HEK293T (cell line): ENCODE measurements around the gene MORN5.

Experiments used
- CTCF ChIA-PET: fragments of 350-600 bp; formaldehyde crosslinking; extraction: SDS; loops from one replicate; lab custom pipeline; 2021; ENCODE audit warnings: antibody characterized with exemption, inconsistent platforms; lab: Yijun Ruan, JAX
- POLR2A ChIA-PET: fragments of 350-600 bp; formaldehyde crosslinking; extraction: SDS; loops from one replicate; lab custom pipeline; 2020; ENCODE audit warnings: antibody characterized with exemption, inconsistent platforms; lab: Yijun Ruan, JAX
- DNase-seq: peaks from one replicate; pipeline ENCODE4 v3.0.0; 2012; ENCODE audit warnings: mixed read lengths; ENCODE audit errors: extremely low spot score
- ARNT ChIP-seq: fragments of 450-650 bp; IDR thresholded peaks from 2 replicates; pipeline ENCODE4 v1.6.1; 2017; ENCODE audit warnings: mild to moderate bottlenecking
- BHLHE40 ChIP-seq: fragments of 450-650 bp; IDR thresholded peaks from 2 replicates; pipeline ENCODE4 v1.6.1; 2016; ENCODE audit warnings: mild to moderate bottlenecking, moderate library complexity, borderline replicate concordance
- CTBP1 ChIP-seq: fragments of 450-650 bp; IDR thresholded peaks from 2 replicates; pipeline ENCODE4 v1.6.1; 2016; ENCODE audit warnings: borderline replicate concordance
- ELF4 ChIP-seq: fragments of 450-650 bp; IDR thresholded peaks from 2 replicates; pipeline ENCODE4 v1.6.1; 2017; ENCODE audit warnings: antibody characterized with exemption
- FOXA1 ChIP-seq: fragments of 450-650 bp; IDR thresholded peaks from 2 replicates; pipeline ENCODE4 v1.6.1; 2016; ENCODE audit warnings: mild to moderate bottlenecking
- FOXK2 ChIP-seq: fragments of 450-650 bp; IDR thresholded peaks from 2 replicates; pipeline ENCODE4 v1.6.1; 2016; ENCODE audit warnings: mild to moderate bottlenecking
- FOXM1 ChIP-seq: fragments of 450-650 bp; IDR thresholded peaks from 2 replicates; pipeline ENCODE4 v1.6.1; 2017; ENCODE audit warnings: mild to moderate bottlenecking, borderline replicate concordance
- HDGF ChIP-seq: fragments of 450-650 bp; IDR thresholded peaks from 2 replicates; pipeline ENCODE4 v1.6.1; 2017; ENCODE audit warnings: antibody characterized with exemption, borderline replicate concordance
- L3MBTL2 ChIP-seq: fragments of 450-650 bp; conservative IDR thresholded peaks from 2 replicates; pipeline ENCODE4 v1.6.1; 2016; ENCODE audit warnings: mild to moderate bottlenecking
- LEF1 ChIP-seq: fragments of 450-650 bp; IDR thresholded peaks from 2 replicates; pipeline ENCODE4 v1.6.1; 2017; ENCODE audit warnings: mild to moderate bottlenecking, borderline replicate concordance
- NFRKB ChIP-seq: fragments of 450-650 bp; IDR thresholded peaks from 2 replicates; pipeline ENCODE4 v1.6.1; 2016; ENCODE audit warnings: mild to moderate bottlenecking, moderate library complexity
- SP1 ChIP-seq: fragments of 450-650 bp; IDR thresholded peaks from 2 replicates; pipeline ENCODE4 v1.6.1; 2017
- SUZ12 ChIP-seq: fragments of 450-650 bp; IDR thresholded peaks from 2 replicates; pipeline ENCODE4 v1.6.1; 2016; ENCODE audit warnings: mild to moderate bottlenecking
- TARDBP ChIP-seq: fragments of 450-650 bp; IDR thresholded peaks from 2 replicates; pipeline ENCODE4 v1.6.1; 2016
- ZNF384 ChIP-seq: fragments of 450-650 bp; IDR thresholded peaks from 2 replicates; pipeline ENCODE4 v1.6.1; 2016
- TF ChIP-seq, protein P1 (sequence below): fragments of 450-650 bp; IDR thresholded peaks from 2 replicates; pipeline ENCODE4 v1.6.1; 2016

Gene MORN5

DNA sequence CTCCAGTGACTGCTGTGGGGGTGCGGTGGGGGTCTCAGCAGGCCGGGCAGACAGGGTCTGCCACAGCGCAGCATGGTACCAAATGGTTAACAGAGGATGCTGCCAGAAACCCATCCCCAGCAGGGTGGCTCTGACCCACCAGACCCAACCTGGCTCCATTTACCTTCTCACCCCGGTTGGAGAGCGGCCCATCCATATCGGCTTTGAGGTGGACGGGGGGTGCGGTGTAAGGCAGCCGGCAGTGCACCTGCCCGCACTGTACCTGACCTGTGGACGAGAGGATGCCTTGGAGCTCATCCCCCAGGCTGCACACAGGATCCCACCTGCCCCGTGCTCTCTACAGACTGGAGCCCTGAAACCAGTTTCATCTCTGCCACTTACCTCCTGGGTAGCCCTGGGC lies 49.7 kb downstream of the MORN5 start:
- no peak for DNase-seq
- POLR2A ChIA-PET, result no interaction called here
- CTCF ChIA-PET, result no interaction called here
- TF ChIP-seq SP1, result no peak
- TF ChIP-seq FOXK2, result no peak
- TF ChIP-seq L3MBTL2, result no peak
- no peak for TF ChIP-seq FOXM1
- no peak for TF ChIP-seq FOXA1

DNA sequence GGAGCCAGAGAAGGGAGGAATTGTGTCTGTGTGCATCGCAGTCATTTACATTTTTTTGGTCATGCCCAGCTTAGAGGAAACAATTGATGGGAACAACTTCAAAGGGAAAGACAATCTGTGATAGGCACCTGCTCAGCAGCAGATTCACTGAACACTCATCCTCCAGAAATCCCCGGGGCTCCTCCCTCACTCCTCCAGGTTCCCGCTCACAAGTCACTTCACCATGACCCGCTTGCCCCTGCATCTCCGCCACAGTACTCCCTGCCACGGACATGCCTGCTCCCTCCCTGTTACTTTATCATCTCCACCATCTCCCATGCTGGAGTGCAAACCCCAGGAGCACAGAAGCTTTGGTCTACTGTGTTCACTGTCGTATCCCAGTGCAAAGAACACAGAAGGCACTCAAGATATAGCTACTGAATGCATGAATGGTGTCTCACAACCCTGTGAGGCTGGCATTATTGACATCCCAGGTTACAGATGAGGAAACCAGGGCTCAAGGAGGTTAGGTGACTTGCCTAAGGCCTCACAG lies 52.8 kb downstream of the MORN5 start:
- ChIA-PET CTCF (no interaction called here), POLR2A (no interaction called here)
- no peak for DNase-seq
- TF ChIP-seq, protein P1, sequence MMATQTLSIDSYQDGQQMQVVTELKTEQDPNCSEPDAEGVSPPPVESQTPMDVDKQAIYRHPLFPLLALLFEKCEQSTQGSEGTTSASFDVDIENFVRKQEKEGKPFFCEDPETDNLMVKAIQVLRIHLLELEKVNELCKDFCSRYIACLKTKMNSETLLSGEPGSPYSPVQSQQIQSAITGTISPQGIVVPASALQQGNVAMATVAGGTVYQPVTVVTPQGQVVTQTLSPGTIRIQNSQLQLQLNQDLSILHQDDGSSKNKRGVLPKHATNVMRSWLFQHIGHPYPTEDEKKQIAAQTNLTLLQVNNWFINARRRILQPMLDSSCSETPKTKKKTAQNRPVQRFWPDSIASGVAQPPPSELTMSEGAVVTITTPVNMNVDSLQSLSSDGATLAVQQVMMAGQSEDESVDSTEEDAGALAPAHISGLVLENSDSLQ, result no peak
- TF ChIP-seq ELF4 (no peak), BHLHE40 (no peak), ARNT (no peak), SP1 (no peak), NFRKB (no peak), SUZ12 (no peak), ZNF384 (no peak), FOXK2 (no peak), LEF1 (no peak), L3MBTL2 (no peak), FOXM1 (no peak)

DNA sequence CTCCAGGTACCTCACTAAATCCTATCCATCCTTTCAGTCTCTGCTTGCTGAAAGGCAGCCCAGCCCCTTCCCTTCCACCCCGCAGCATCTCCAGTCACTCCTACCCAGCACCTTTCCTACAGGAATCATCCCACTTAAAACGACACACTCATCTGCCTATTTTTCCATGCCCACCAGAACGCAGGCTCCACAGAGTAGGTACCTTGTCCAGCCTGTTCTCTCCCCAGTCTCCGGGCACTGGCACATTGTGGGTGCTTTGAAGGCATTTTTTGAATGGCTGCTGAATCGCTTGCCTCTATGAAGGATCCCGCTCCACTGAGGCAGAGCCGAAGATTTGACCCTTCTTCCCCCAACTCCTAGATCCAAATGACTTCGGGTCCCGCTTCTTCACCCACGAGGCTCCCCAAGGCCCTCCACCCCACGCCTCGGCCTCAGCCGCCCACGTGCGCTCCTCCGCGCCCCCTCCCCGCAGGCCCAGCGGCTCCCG lies 53.4 kb downstream of the MORN5 start:
- ChIA-PET POLR2A (interaction anchor here (1.6 kb wide), 1 partner anchor 51 kb away, joined by 4 read pairs; the partner anchor contains the start of genes MRRF and RBM18), CTCF (no interaction called here)
- TF ChIP-seq NFRKB, result no peak
- TF ChIP-seq L3MBTL2, result no peak
- TF ChIP-seq BHLHE40, result no peak
- TF ChIP-seq ARNT, result no peak
- DNase-seq, result no peak

DNA sequence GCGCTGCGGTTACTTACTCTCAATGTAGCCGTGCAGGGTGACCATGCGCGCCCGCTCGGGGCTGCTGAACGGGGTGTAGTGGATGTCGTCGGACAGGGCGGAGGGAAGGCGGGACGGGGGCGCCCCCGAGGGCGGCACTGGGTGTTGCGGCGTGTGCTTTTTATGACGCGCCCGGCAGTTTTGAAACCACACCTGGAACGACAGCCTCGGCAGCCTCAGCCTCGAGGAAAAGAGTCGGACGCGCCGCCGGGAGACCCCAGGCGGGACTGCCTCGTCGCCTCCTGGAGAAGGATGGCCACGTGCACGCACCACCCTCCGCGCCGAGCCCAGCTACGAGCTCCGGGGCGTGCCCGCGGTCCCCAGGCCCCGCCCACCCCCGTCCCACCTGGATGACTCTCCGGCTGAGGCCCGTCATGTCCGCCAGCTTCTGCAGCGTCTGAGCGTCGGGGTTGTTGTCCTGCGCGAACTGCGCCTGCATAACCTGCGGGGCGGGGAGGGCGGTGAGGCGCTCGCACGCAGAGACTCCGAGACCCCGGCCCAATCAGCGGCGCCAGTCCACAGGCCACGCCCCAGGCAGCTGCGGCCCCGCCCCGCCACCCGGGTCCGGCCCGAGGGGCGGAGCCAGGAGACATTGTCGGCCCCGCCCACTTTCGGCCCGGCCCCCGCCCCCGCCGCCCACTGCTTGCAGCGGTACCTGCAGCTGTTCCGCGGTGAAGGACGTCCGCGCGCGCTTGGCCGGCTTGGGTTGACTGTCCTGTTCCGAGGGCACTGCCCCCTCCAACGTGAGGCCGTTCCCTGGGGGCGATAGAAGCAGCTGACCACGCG lies 54.1 kb downstream of the MORN5 start:
- DNase-seq, result peak; percentile 99

DNA sequence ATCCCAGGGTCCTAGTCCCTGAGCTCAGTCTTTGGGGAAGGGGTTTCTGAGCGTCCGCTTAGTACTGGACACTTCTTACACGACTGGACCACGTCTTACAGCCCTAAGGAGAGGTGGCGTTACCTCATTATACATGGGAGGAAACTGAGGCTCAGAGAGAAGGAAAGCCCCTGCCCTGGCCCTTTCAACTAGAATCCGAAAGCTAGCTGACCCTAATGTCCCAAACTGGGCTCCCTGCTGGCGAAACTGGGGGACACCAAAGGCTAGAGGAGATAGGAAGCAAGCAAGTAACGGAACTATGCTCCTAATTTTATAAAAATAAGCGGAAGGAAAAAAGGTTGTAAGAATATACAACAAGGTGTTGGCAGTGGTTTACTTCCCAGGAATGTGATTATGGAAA lies 54.8 kb downstream of the MORN5 start:
- CTCF ChIA-PET, result no interaction called here
- POLR2A ChIA-PET, result interaction anchor here (1.6 kb wide), 1 partner anchor 50 kb away, joined by 4 read pairs; the partner anchor contains the start of genes MRRF and RBM18
- TF ChIP-seq ELF4, result no peak
- no peak for TF ChIP-seq LEF1
- no peak for TF ChIP-seq SUZ12
- no peak for TF ChIP-seq TARDBP
- TF ChIP-seq FOXM1, result no peak
- no peak for TF ChIP-seq FOXK2
- TF ChIP-seq CTBP1, result no peak
- TF ChIP-seq SP1, result no peak
- TF ChIP-seq NFRKB, result no peak
- TF ChIP-seq ZNF384, result no peak
- TF ChIP-seq, protein P1, result no peak
- no peak for TF ChIP-seq FOXA1
- TF ChIP-seq HDGF, result no peak
- TF ChIP-seq ARNT, result no peak
- DNase-seq, result no peak

More for the DNA sequence above, 54.1 kb downstream of the MORN5 start:
- ChIA-PET POLR2A (interaction anchor here (1.6 kb wide), 1 partner anchor 50 kb away, joined by 4 read pairs; the partner anchor contains the start of genes MRRF and RBM18), CTCF (no interaction called here)
- TF ChIP-seq L3MBTL2 (peak; percentile 98), ARNT (no peak)

DNA sequence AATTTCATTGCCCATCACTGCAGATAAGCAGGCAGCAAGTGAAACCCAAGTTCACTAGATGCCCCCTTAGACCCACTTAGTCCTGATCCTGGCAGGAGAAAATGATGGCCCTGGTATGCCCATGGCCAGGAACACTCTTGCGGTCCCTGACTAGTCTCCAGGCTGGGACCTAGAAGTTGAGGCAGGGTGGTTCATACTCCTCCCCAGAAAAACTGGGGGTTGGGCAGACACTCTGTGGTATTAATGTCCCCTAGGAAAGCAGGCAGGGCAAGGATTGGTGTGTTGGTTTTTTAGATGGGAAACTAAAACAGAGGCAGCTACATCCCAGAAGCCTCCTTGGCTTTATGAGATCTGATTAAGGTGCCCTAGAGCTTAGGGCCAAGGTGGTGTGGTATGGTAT lies 56.0 kb downstream of the MORN5 start:
- ChIA-PET CTCF (interaction anchor here (0.6 kb wide), 1 partner anchor 11 kb away, joined by 3 read pairs; no protein-coding TSS in a partner anchor), POLR2A (no interaction called here)
- no peak for DNase-seq
- TF ChIP-seq HDGF (no peak), L3MBTL2 (no peak), TARDBP (no peak), ZNF384 (no peak), LEF1 (no peak), FOXK2 (no peak), CTBP1 (no peak)
